Ovary (tissue), 9 donors: Measurements from ENCODE around the gene MAD1L1. TPM values are rescaled to one million over a fixed set of nuclear protein-coding genes. Genes with fewer than 3 reads are reported as not detected.

Source experiments
- DNase-seq, 5 donors: peaks; one replicate each; pipeline ENCODE4 v3.0.0-alpha.2; 2019 to 2020
- H3K27ac ChIP-seq, 2 donors: fragments of 200-600 bp; one replicate each; pipeline versions ENCODE4 v1.5.1 to v1.8.0; 2019 to 2022
- H3K27me3 ChIP-seq: fragments of 200-600 bp; one replicate; pipeline ENCODE4 v1.8.0; 2022
- H3K36me3 ChIP-seq: fragments of 200-600 bp; sonication (generic); one replicate; pipeline ENCODE4 v1.5.1; 2019
- H3K4me1 ChIP-seq: one replicate; pipeline ENCODE4 v1.8.1; 2013; ENCODE audit warnings: mild to moderate bottlenecking, moderate library complexity; ENCODE audit not compliant: insufficient read depth
- H3K4me3 ChIP-seq: fragments of 200-600 bp; sonication (generic); one replicate; pipeline ENCODE4 v1.5.1; 2017
- H3K9me3 ChIP-seq, 2 donors: fragments of 200-600 bp in 1 of 2; sonication (generic) in 1 of 2; one replicate each; pipeline versions ENCODE4 v1.5.1 to v1.8.1; 2013 to 2019; ENCODE audit warnings: mild to moderate bottlenecking in 1 of 2, moderate library complexity in 1 of 2
- EP300 ChIP-seq: sonication (generic); formaldehyde crosslinking; IDR thresholded peaks from one replicate; pipeline ENCODE4 v1.6.1; 2017; ENCODE audit warnings: antibody characterized with exemption
- POLR2A ChIP-seq: fragments of 450-650 bp; IDR thresholded peaks from one replicate; pipeline ENCODE4 v1.6.1; 2017; ENCODE audit warnings: antibody characterized with exemption, mild to moderate bottlenecking, moderate library complexity
- WGBS, 3 donors: extraction: QIAGEN DNeasy Blood & Tissue Kit in 1 of 3; methylation state at CpG; one replicate each; pipeline versions ENCODE4 v1.1.5 to v1.1.7; 2013 to 2017; 5-methylcytosine and 5-hydroxymethylcytosine counted together
- intact Hi-C, 4 donors: fragments of 100-400 bp; cut with DNase I; formaldehyde crosslinking; loops; one replicate each; pipeline versions ENCODE4 v1.11.0 to v1.15.1; 2022 to 2023
- polyA plus RNA-seq, 2 donors: library from polyadenylated mRNA; stranded (reverse); fragments of 200-250 nt in 1 of 2; fragments of 350-450 nt in 1 of 2; fragmentation: Illumina TruSeq in 1 of 2; extraction: RNeasy Lipid Tissue Mini Kit (QIAGEN cat#74804) in 1 of 2; gene quantifications; one replicate each; pipeline ENCODE4 v1.2.3, GENCODE V29; 2013 to 2014
- total RNA-seq, 7 donors: library from RNA; depleted of rRNA in 2 of 7; stranded (reverse); fragments of >200 nt in 2 of 7; fragmentation: NEBNext Ultra II Directional in 3 of 7; extraction: Animal tissue kit (Norgen Biotek cat#: 25700) in 3 of 7; gene quantifications; one replicate each; pipeline versions ENCODE4 v1.1.0 to v1.2.4, GENCODE V29; 2016 to 2023
- TF ChIP-seq, protein P1 (sequence below), 3 donors: fragments of 450-650 bp in 2 of 3; fragments of 200-600 bp in 1 of 3; IDR thresholded peaks; one replicate each; pipeline versions ENCODE4 v1.5.1 to v1.8.0; 2016 to 2022; ENCODE audit warnings: antibody characterized with exemption in 3 of 3, mild to moderate bottlenecking in 1 of 3
- donor health status: DM: no; HTN: no; CAD: no; lungs with moderate emphysema.
- donor health status: DM: no; HTN: no; CAD: no.
- donor health status: Bipolar disorder and iron deficiency.
- donor health status: DM: yes; HTN: yes; CAD: no.
- donor health status: DM: no; HTN: no; CAD: no.
- donor health status: DM: yes; HTN: yes; CAD: no.

Gene MAD1L1
- total and polyA plus RNA-seq, 9 donors = 5.9 to 36.6 (median 22.8) TPM

DNA sequence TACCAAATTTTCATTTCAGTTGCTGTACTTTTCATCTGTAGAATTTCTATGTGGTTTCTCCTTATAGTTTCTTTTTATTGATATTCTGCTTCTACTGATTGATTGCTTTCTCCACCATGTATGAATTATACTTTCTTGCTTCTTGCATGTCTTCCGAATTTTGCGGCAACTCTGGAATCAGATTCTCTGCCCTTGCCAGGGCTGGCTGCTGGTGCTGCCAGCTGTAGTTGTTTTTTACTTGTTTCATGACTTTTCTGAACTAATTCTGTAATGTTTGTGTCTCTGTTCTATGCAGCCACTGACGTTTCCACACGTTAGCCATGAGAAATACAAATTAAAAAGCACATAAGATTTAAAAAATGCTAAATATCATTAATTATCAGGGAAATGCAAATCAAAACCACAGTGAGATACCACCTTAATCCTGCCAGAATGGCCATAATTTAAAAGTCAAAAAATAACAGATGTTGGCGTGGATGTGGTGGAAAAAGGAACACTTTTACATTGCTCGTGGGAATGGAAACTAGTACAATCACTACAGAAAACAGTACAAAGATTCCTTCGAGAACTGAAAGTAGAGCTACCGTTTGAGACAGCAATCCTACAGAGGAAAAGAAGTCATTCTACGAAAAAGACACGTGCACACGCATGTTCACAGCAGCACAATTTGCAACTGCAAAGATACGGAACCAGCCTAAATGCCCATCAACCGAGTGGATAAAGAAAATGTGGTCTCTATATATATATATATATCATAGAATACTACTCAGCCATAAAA lies 51.5 kb downstream of the MAD1L1 start:
- DNase-seq = no peak
- Histone ChIP-seq H3K4me1 (no peaks in the 10 kb centered on the region), H3K27ac (no peak overlapping the region), H3K27me3 (no peaks in the 10 kb centered on the region), H3K4me3 (no peak overlapping the region), H3K36me3 (no peaks in the 10 kb centered on the region), H3K9me3 (no peaks in the 10 kb centered on the region)
- WGBS, 3 donors = 93 to 94% (median 93%) methylated on average over 13 of the region's 13 CpGs
- intact Hi-C loops = no loop called here
- TF ChIP-seq, protein P1, sequence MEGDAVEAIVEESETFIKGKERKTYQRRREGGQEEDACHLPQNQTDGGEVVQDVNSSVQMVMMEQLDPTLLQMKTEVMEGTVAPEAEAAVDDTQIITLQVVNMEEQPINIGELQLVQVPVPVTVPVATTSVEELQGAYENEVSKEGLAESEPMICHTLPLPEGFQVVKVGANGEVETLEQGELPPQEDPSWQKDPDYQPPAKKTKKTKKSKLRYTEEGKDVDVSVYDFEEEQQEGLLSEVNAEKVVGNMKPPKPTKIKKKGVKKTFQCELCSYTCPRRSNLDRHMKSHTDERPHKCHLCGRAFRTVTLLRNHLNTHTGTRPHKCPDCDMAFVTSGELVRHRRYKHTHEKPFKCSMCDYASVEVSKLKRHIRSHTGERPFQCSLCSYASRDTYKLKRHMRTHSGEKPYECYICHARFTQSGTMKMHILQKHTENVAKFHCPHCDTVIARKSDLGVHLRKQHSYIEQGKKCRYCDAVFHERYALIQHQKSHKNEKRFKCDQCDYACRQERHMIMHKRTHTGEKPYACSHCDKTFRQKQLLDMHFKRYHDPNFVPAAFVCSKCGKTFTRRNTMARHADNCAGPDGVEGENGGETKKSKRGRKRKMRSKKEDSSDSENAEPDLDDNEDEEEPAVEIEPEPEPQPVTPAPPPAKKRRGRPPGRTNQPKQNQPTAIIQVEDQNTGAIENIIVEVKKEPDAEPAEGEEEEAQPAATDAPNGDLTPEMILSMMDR (IDR thresholded peaks at IDR 0.05) = no peak
- TF ChIP-seq EP300 (no peak), POLR2A (no peak)

DNA sequence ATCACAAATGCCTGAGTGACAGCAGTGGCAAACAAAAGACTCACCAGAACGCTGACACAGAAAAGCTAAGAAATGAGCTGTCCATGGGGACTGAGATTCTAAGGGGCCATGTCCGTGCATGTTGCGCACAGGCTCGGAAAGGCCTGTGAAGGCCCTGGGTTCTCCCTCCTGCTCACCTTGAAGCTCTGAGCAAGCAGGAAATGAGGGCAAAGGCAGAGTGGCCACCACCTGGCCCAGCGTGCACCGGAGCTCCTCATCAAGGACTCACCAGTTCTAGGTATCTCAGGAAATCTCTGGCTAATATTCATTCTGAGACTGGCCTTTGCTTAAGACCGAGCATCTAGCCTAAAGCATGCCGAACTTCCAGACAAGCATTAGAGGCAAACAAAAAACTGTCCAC lies 52.7 kb downstream of the MAD1L1 start:
- intact Hi-C loops = no loop called here
- 89 to 95% (median 92%) methylated on average over 8 of the region's 8 CpGs for WGBS, 3 donors
- no peak overlapping the region for H3K4me3 ChIP-seq
- no peaks in the 10 kb centered on the region for H3K9me3 ChIP-seq
- TF ChIP-seq EP300 (no peak), POLR2A (no peak)
- TF ChIP-seq, protein P1 (IDR thresholded peaks at IDR 0.05) = no peak
- no peaks in the 10 kb centered on the region for H3K36me3 ChIP-seq
- no peak for DNase-seq
- H3K4me1 ChIP-seq = no peaks in the 10 kb centered on the region
- H3K27ac ChIP-seq = no peak overlapping the region
- H3K27me3 ChIP-seq = no peaks in the 10 kb centered on the region

DNA sequence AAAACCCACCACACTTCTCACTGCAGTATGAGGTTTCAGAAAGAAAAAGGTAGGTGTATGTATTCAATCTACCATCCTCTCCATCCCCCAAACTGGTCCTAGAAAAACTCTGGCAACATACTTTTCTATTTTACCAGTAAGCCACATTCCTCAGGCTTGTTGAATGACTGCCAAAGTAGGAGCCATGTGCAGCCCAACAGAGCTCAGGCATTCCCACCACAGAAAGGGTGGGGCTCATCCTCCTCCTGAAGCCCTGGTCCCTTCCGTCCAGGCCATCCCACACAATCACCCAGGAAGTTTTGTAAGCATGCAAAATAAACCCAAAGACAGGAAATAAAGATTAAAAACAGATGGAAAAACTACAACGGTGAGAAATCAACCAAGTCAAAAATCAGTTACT lies 57.2 kb downstream of the MAD1L1 start:
- peaks cover 8% of the 10 kb centered on the region for H3K4me1 ChIP-seq
- peak in 2 of 5 donors; percentile 42 to 57 for DNase-seq
- intact Hi-C loops = no loop called here
- H3K27me3 ChIP-seq = no peaks in the 10 kb centered on the region
- no peaks in the 10 kb centered on the region for H3K36me3 ChIP-seq
- TF ChIP-seq, protein P1 (IDR thresholded peaks at IDR 0.05) = no peak
- TF ChIP-seq POLR2A (no peak), EP300 (no peak)
- no peak overlapping the region for H3K4me3 ChIP-seq
- H3K27ac ChIP-seq = no peak overlapping the region
- no peaks in the 10 kb centered on the region for H3K9me3 ChIP-seq
- WGBS, 3 donors = 1 to 3% (median 2%) methylated on average over 2 of the region's 2 CpGs

DNA sequence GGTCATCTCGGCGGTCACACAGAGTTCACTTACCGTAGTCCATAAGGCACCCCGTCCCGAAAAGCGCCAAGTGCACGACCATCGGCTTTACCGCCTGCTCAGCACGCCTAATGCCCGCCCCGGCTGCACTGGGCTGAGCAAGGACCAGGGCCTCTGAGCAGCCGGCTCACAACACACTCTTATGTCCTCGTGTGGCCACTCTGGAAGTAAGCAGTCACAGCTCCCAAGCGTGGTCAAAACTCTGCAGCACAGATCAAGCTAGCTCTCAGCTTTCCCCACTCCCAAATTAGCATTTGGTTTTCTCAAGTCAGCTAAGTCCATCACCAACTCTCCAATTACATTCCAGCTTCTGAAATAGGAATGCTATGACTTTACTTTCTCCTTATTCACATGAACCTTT lies 57.7 kb downstream of the MAD1L1 start:
- Histone ChIP-seq H3K9me3 (no peaks in the 10 kb centered on the region), H3K36me3 (no peaks in the 10 kb centered on the region), H3K4me3 (no peak overlapping the region), H3K27ac (no peak overlapping the region), H3K4me1 (peaks cover 8% of the 10 kb centered on the region), H3K27me3 (no peaks in the 10 kb centered on the region)
- 83 to 87% (median 85%) methylated on average over 15 of the region's 15 CpGs for WGBS, 3 donors
- intact Hi-C loops = no loop called here
- TF ChIP-seq POLR2A (no peak), EP300 (no peak)
- TF ChIP-seq, protein P1 (IDR thresholded peaks at IDR 0.05) = no peak
- no peak for DNase-seq
